Measurements from ENCODE around the gene SLCO2A1.
"Not testable (repeated sequence)": the region's sequence is repeated elsewhere in the genome, so short reads cannot be mapped to it uniquely, and the experiment has no call there.

The SLCO2A1 gene

GRCh38 chr3:134029734-134030378 lies at the start of gene SLCO2A1:
Gene SLCO2A1, minus strand, starts transcription at chr3:134029925. Its CDS starts 123 bp downstream, at chr3:134029802.
- Mint-ChIP-seq H3K36me3 (ENCODE audit: low read depth) (no peaks in the 10 kb centered on the region), H3K4me1 (ENCODE audit: low read depth) (peaks cover 5% of the 10 kb centered on the region), H3K9me3 (no peaks in the 10 kb centered on the region), H3K4me3 (no peak within 1 kb of the TSS), H3K27ac (no peak within 1 kb of the TSS), H3K27me3 (peaks cover 52% of the 10 kb centered on the region)
- intact Hi-C loops (cut with micrococcal nuclease) = no loop called here

GRCh38 chr3:134079111-134079547 lies 49.4 kb upstream of the SLCO2A1 start:
- H3K36me3 Mint-ChIP-seq (ENCODE audit: low read depth) = no peaks in the 10 kb centered on the region
- intact Hi-C loops (cut with micrococcal nuclease) = no loop called here
- H3K27me3 Mint-ChIP-seq = no peaks in the 10 kb centered on the region
- no peaks in the 10 kb centered on the region for H3K4me1 Mint-ChIP-seq (ENCODE audit: low read depth)
- H3K4me3 Mint-ChIP-seq = no peak overlapping the region
- no peak overlapping the region for H3K27ac Mint-ChIP-seq
- no peaks in the 10 kb centered on the region for H3K9me3 Mint-ChIP-seq

GRCh38 chr3:134078169-134078831 lies 48.6 kb upstream of the SLCO2A1 start:
- Mint-ChIP-seq H3K27me3 (no peaks in the 10 kb centered on the region), H3K27ac (no peak overlapping the region), H3K36me3 (ENCODE audit: low read depth) (no peaks in the 10 kb centered on the region), H3K4me3 (no peak overlapping the region), H3K9me3 (no peaks in the 10 kb centered on the region), H3K4me1 (ENCODE audit: low read depth) (no peaks in the 10 kb centered on the region)
- intact Hi-C loops (cut with micrococcal nuclease) = no loop called here

- Mint-ChIP-seq H3K9me3 (no peaks in the 10 kb centered on the region), H3K4me1 (ENCODE audit: low read depth) (no peaks in the 10 kb centered on the region), H3K4me3 (no peak overlapping the region), H3K27me3 (no peaks in the 10 kb centered on the region), H3K36me3 (ENCODE audit: low read depth) (no peaks in the 10 kb centered on the region), H3K27ac (no peak overlapping the region)
- intact Hi-C loops (cut with micrococcal nuclease) = no loop called here
Measured at GRCh38 chr3:134077649-134078161, 48.0 kb upstream of the SLCO2A1 start.

GRCh38 chr3:134076851-134077250 lies 47.1 kb upstream of the SLCO2A1 start:
- Mint-ChIP-seq H3K36me3 (ENCODE audit: low read depth) (no peaks in the 10 kb centered on the region), H3K27ac (no peak overlapping the region), H3K9me3 (no peaks in the 10 kb centered on the region), H3K27me3 (no peaks in the 10 kb centered on the region), H3K4me1 (ENCODE audit: low read depth) (no peaks in the 10 kb centered on the region), H3K4me3 (no peak overlapping the region)
- intact Hi-C loops (cut with micrococcal nuclease) = no loop called here

- intact Hi-C loops (cut with micrococcal nuclease) = no loop called here
- no peaks in the 10 kb centered on the region for H3K27me3 Mint-ChIP-seq
- no peaks in the 10 kb centered on the region for H3K36me3 Mint-ChIP-seq (ENCODE audit: low read depth)
- no peaks in the 10 kb centered on the region for H3K9me3 Mint-ChIP-seq
- H3K4me3 Mint-ChIP-seq = no peak overlapping the region
- H3K27ac Mint-ChIP-seq = no peak overlapping the region
- no peaks in the 10 kb centered on the region for H3K4me1 Mint-ChIP-seq (ENCODE audit: low read depth)
Measured at GRCh38 chr3:134075846-134076245, 46.1 kb upstream of the SLCO2A1 start.

GRCh38 chr3:134075568-134075825 lies 45.8 kb upstream of the SLCO2A1 start:
- intact Hi-C loops (cut with micrococcal nuclease) = no loop called here
- Mint-ChIP-seq H3K9me3 (no peaks in the 10 kb centered on the region), H3K27ac (no peak overlapping the region), H3K36me3 (ENCODE audit: low read depth) (no peaks in the 10 kb centered on the region), H3K27me3 (no peaks in the 10 kb centered on the region), H3K4me3 (no peak overlapping the region), H3K4me1 (ENCODE audit: low read depth) (no peaks in the 10 kb centered on the region)

GRCh38 chr3:134074790-134075567 lies 45.3 kb upstream of the SLCO2A1 start:
- intact Hi-C loops (cut with micrococcal nuclease) = no loop called here
- no peak overlapping the region for H3K27ac Mint-ChIP-seq
- no peak overlapping the region for H3K4me3 Mint-ChIP-seq
- no peaks in the 10 kb centered on the region for H3K4me1 Mint-ChIP-seq (ENCODE audit: low read depth)
- no peaks in the 10 kb centered on the region for H3K9me3 Mint-ChIP-seq
- no peaks in the 10 kb centered on the region for H3K27me3 Mint-ChIP-seq
- no peaks in the 10 kb centered on the region for H3K36me3 Mint-ChIP-seq (ENCODE audit: low read depth)

- H3K4me1 Mint-ChIP-seq (ENCODE audit: low read depth) = no peaks in the 10 kb centered on the region
- intact Hi-C loops (cut with micrococcal nuclease) = no loop called here
- H3K36me3 Mint-ChIP-seq (ENCODE audit: low read depth) = no peaks in the 10 kb centered on the region
- no peaks in the 10 kb centered on the region for H3K27me3 Mint-ChIP-seq
- H3K27ac Mint-ChIP-seq = no peak overlapping the region
- H3K9me3 Mint-ChIP-seq = no peaks in the 10 kb centered on the region
- H3K4me3 Mint-ChIP-seq = no peak overlapping the region
Measured at GRCh38 chr3:134074001-134074789, 44.5 kb upstream of the SLCO2A1 start.

- H3K4me1 Mint-ChIP-seq (ENCODE audit: low read depth) = no peaks in the 10 kb centered on the region
- H3K4me3 Mint-ChIP-seq = no peak overlapping the region
- H3K36me3 Mint-ChIP-seq (ENCODE audit: low read depth) = no peaks in the 10 kb centered on the region
- intact Hi-C loops (cut with micrococcal nuclease) = no loop called here
- H3K9me3 Mint-ChIP-seq = no peaks in the 10 kb centered on the region
- no peaks in the 10 kb centered on the region for H3K27me3 Mint-ChIP-seq
- no peak overlapping the region for H3K27ac Mint-ChIP-seq
Measured at GRCh38 chr3:134073583-134073945, 43.8 kb upstream of the SLCO2A1 start.

- no peaks in the 10 kb centered on the region for H3K36me3 Mint-ChIP-seq (ENCODE audit: low read depth)
- no peak overlapping the region for H3K27ac Mint-ChIP-seq
Measured at GRCh38 chr3:134072881-134073582, 43.3 kb upstream of the SLCO2A1 start.

GRCh38 chr3:134070281-134070680 lies 40.6 kb upstream of the SLCO2A1 start:
- H3K9me3 Mint-ChIP-seq; H3K4me3 Mint-ChIP-seq; H3K36me3 Mint-ChIP-seq (ENCODE audit: low read depth); H3K27me3 Mint-ChIP-seq; H3K27ac Mint-ChIP-seq; intact Hi-C loops (cut with micrococcal nuclease); H3K4me1 Mint-ChIP-seq (ENCODE audit: low read depth): not testable (repeated sequence)

More at GRCh38 chr3:134072881-134073582, 43.3 kb upstream of the SLCO2A1 start:
- no peak overlapping the region for H3K4me3 Mint-ChIP-seq
- no peaks in the 10 kb centered on the region for H3K27me3 Mint-ChIP-seq
- H3K4me1 Mint-ChIP-seq (ENCODE audit: low read depth) = no peaks in the 10 kb centered on the region
- no peaks in the 10 kb centered on the region for H3K9me3 Mint-ChIP-seq
- intact Hi-C loops (cut with micrococcal nuclease) = no loop called here

GRCh38 chr3:134068429-134068828 lies 38.7 kb upstream of the SLCO2A1 start:
- intact Hi-C loops (cut with micrococcal nuclease) = no loop called here
- H3K36me3 Mint-ChIP-seq (ENCODE audit: low read depth) = no peaks in the 10 kb centered on the region
- no peaks in the 10 kb centered on the region for H3K27me3 Mint-ChIP-seq
- no peaks in the 10 kb centered on the region for H3K9me3 Mint-ChIP-seq
- H3K27ac Mint-ChIP-seq = no peak overlapping the region
- H3K4me3 Mint-ChIP-seq = no peak overlapping the region
- no peaks in the 10 kb centered on the region for H3K4me1 Mint-ChIP-seq (ENCODE audit: low read depth)
